ENCODE measurements around the gene LYRM9.

Gene LYRM9

DNA sequence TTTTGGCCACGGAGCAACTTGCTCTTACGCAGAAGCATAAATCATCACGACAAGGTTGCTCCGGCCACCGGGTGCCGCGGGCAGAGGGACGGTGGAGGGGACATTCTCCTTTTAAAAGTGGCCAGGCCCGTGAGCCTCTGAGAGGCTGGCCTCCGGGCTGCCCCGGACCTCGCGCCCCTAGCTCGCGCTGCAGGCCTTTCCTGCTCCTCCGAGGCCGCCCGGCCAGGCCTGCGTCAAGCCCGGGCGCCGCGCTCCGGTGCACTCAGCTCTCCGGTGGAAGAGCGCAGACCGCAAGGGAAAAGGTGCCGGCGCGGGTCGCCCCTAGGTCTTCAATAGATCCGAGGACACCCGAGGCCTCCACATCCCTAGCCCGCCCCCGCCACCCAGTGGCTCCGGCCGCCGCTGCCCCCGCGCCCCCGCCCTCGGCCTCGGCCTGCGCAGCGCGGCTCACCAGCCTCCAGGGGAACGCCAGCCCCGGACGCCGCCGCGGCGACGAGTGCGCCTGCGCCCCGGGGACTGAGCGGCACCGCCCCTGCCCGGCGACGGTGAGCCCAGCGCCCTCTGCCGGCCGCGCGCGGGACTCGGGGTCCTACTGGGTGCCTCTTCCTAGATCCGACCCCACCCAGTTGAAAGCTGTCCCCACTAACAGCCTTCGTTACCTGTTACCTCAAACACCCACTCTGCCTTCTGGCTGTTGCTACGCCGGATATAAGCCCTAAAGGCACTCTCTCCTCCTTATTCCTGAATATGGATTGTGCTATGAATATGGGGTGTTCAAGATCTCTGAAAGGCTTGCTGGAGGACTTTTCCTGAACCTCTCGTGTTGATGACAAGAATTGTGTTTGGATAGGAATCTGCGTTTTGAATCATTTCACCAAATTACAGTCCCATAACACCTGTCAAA lies at the start of gene LYRM9:
LYRM9 (minus strand) TSS at position 500 of the 904 bp plus-strand sequence. CDS start 10,671 bp downstream, outside the sequence.
- intact Hi-C loops (cut with micrococcal nuclease) = loop anchor here (5.0 to 10.0 kb wide), 2 partner anchors 149 to 222 kb away; partner anchors contain the start of gene NLK
- no peaks in the 10 kb centered on the region for H3K36me3 Mint-ChIP-seq (ENCODE audit: low read depth)
- H3K9me3 Mint-ChIP-seq = no peaks in the 10 kb centered on the region
- H3K4me1 Mint-ChIP-seq (ENCODE audit: low read depth) = peaks cover 26% of the 10 kb centered on the region
- peak within 1 kb of the TSS; percentile 74 for H3K4me3 Mint-ChIP-seq
- H3K27ac Mint-ChIP-seq = peak within 1 kb of the TSS; percentile 79
- H3K27me3 Mint-ChIP-seq = no peaks in the 10 kb centered on the region

DNA sequence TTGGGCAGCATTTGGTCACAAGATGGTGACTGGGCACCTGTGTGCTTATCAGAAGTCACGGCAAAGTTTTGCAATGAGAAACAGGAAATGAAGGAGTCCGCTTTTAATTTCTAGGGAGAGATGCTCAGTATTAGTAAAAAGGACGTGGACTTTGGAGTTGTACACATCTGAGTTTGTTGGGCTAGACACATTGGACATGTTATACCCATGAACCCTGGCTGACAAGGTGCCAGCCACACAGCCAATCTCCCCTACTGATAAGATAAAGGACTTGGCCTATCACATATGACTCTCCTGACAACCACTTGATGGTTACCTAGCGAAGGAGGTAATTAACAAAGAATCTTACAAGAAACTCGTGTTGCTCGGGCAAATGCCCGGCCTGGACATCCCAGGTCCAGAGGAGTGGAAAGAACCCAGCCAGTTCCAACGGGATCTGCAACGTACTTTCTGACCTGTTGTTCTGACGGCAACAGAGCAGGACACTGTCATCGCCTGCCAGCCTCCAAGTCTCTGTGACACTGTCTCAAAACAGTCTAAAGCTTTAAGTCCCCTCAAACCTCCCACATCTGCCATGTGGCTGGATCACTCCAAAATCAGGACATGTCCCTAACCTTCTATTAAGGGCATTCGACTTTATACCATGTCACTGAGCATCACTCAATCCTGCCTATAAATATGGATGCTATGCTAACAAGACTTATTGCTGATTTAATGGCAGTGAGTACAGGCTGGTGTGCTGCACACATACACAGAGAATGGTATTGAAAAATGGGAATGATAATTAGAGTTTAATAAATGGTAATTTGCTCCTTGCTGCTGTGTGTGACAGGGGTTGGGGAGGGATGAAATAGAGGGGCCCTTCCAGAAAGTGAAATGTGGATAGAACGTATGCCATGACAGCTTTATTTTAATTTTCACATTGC lies 47.6 kb upstream of the LYRM9 start:
- peaks cover 5% of the 10 kb centered on the region for H3K4me1 Mint-ChIP-seq (ENCODE audit: low read depth)
- intact Hi-C loops (cut with micrococcal nuclease) = no loop called here
- H3K9me3 Mint-ChIP-seq = no peaks in the 10 kb centered on the region
- H3K27me3 Mint-ChIP-seq = peaks cover 4% of the 10 kb centered on the region
- no peaks in the 10 kb centered on the region for H3K36me3 Mint-ChIP-seq (ENCODE audit: low read depth)
- no peak overlapping the region for H3K27ac Mint-ChIP-seq
- H3K4me3 Mint-ChIP-seq = no peak overlapping the region

DNA sequence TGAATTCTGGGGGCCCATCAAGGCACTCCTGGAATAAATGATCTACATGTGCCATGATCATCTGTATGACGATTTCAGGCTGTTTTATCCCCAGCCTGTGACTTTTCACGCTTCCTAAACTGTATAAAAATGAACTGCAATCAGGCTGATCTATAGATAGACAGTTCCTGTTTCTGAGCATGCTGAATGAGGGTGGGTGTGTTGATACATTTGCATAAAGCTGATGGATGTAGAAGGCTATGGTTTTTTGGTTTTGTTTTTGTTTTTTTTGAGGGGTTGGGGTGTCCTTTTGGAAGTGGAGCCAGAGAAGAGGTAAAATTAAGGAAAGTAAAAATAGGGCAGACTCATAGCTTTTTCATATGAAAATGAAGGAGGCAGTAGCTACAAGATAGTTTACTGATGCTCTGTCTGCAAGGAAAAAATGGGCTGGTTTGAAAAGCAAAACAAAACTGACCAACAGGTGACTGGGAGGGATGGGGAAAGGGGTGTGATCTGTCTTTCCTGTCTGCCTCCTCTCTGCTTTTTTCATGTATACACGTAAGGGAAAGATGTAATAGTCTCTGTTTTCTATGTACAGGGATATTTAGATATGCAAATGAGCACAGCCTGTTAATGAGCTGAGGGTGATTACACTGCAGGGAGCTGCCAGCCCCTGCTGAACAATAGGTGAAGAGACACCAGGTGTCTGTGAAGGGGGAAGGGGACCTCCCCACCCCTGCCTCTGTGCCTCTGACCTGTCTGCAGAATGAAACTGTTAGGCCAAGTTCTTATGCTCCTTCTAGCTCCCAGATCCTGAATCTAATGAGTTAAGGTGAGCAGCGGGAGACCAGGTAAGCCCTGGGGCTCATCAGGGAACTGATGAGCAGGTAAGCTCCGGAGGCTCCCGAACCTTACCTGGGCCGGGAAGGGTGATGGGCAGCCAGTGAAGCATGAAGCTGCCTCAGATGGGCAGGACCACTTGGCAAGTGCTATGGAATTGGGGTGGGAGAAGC lies 46.6 kb upstream of the LYRM9 start:
- no peak overlapping the region for H3K27ac Mint-ChIP-seq
- intact Hi-C loops (cut with micrococcal nuclease) = no loop called here
- peaks cover 10% of the 10 kb centered on the region for H3K4me1 Mint-ChIP-seq (ENCODE audit: low read depth)
- no peaks in the 10 kb centered on the region for H3K9me3 Mint-ChIP-seq
- no peaks in the 10 kb centered on the region for H3K36me3 Mint-ChIP-seq (ENCODE audit: low read depth)
- peaks cover 8% of the 10 kb centered on the region for H3K27me3 Mint-ChIP-seq
- H3K4me3 Mint-ChIP-seq = no peak overlapping the region

DNA sequence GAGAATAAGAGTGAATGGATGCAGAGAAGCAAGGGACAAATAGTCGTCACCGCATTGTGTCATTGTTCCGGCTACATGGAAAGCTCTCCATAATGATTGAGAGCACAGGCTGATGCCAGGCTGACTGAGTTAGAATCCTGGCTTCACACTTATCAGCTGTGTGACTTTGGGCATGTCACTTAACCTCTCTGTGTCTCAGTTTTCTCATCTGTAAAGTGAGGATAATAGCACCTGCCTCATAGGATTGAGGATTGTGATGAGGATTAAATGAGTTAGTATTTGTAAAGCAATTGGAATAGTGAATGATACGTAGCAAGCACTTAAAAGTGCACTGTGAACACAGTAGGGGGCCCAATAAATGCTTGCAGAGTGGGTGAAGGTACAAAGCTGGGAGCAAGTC lies 45.7 kb upstream of the LYRM9 start:
- Mint-ChIP-seq H3K4me1 (ENCODE audit: low read depth) (peaks cover 13% of the 10 kb centered on the region), H3K9me3 (no peaks in the 10 kb centered on the region), H3K4me3 (no peak overlapping the region), H3K36me3 (ENCODE audit: low read depth) (no peaks in the 10 kb centered on the region), H3K27me3 (peaks cover 8% of the 10 kb centered on the region), H3K27ac (no peak overlapping the region)
- intact Hi-C loops (cut with micrococcal nuclease) = no loop called here

DNA sequence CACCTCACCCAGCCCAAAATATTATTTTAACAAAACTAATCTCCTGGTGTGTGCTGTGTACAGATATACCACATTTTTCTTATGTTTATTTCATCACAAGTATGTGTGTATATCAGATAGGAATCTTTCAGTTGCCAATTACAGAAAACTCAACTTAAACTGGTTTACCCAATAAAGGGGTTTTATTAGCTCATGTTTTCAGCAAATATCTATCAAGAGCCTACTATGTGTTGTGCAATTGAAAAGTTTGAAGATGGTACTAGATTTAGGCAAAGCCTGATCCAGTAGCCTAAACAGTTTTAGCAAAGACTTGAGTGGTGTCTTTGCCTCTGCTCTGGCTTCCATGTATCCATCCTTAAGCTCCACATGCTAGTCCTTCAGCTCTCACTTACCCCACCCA lies 45.1 kb upstream of the LYRM9 start:
- Mint-ChIP-seq H3K36me3 (ENCODE audit: low read depth) (no peaks in the 10 kb centered on the region), H3K4me3 (no peak overlapping the region), H3K27me3 (peaks cover 8% of the 10 kb centered on the region), H3K27ac (no peak overlapping the region), H3K9me3 (no peaks in the 10 kb centered on the region), H3K4me1 (ENCODE audit: low read depth) (peaks cover 13% of the 10 kb centered on the region)
- intact Hi-C loops (cut with micrococcal nuclease) = no loop called here

DNA sequence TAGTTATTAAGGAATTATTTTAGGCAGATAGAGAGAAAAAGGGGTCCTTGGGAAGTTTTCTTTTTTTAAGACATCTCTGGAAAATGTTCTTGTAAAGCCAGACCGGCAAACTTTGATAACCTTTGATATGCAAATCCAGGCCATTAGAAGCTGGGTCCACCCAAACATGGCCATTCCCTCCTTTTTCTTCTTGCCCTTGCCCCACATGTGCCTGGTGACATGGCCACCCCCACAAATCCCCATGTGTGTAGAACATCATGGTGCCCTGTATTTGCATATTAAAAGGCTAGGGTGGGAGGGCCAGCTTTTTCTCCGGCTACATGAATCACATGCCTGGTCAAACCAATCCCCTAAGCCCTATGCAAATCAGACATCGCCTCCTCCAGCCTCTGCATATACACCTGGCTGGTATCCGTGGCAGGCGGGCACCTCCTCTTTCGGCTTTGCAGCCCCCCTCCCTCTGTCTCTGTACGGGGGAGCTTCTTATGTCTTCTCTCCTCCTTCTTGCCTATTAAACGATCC lies 43.9 kb upstream of the LYRM9 start:
- Mint-ChIP-seq H3K27ac (no peak overlapping the region), H3K4me3 (no peak overlapping the region), H3K4me1 (ENCODE audit: low read depth) (peaks cover 13% of the 10 kb centered on the region), H3K27me3 (peaks cover 8% of the 10 kb centered on the region), H3K36me3 (ENCODE audit: low read depth) (no peaks in the 10 kb centered on the region), H3K9me3 (no peaks in the 10 kb centered on the region)
- intact Hi-C loops (cut with micrococcal nuclease) = no loop called here

DNA sequence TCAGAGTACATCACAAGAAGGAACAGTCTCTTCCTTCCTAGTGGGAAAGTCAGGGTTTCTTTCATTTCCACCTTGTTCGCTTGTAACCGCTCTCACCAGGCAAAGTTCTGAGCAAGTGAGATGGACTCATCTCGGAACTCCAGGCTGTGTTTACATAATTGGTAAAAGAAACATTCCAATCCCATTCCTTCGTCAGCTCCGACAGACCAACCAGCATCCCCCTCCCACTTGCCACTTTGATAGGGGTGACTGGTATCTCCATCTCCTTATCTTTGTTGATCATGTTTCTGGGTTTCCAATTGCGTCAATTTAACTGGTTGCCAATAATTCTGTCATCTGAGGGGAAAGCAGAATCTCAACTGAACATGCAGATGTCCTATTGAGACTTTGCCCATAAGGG lies 36.8 kb upstream of the LYRM9 start:
- H3K4me3 Mint-ChIP-seq = no peak overlapping the region
- no peaks in the 10 kb centered on the region for H3K9me3 Mint-ChIP-seq
- H3K27me3 Mint-ChIP-seq = peaks cover 5% of the 10 kb centered on the region
- intact Hi-C loops (cut with micrococcal nuclease) = no loop called here
- no peak overlapping the region for H3K27ac Mint-ChIP-seq
- no peaks in the 10 kb centered on the region for H3K36me3 Mint-ChIP-seq (ENCODE audit: low read depth)
- peaks cover 5% of the 10 kb centered on the region for H3K4me1 Mint-ChIP-seq (ENCODE audit: low read depth)

DNA sequence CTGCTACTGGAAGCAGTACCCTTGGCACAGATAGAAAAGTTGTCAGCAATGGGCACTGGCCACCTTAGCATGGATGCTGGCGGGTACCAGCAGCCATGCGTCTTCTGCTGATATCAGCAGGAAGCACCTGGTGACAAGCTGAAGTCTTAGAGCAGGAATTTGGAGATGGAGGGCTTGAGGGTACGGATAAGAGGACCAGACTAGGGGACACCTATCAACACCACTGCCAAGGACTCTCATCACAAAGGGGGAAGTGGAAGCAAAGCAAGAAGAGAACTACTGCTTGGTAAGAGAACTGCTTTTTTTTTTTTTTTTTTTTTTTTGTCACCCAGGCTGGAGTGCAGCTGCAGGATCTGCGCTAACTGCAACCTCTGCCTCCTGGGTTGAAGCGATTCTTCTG lies 35.4 kb upstream of the LYRM9 start:
- intact Hi-C loops (cut with micrococcal nuclease) = no loop called here
- H3K4me1 Mint-ChIP-seq (ENCODE audit: low read depth) = no peaks in the 10 kb centered on the region
- H3K9me3 Mint-ChIP-seq = no peaks in the 10 kb centered on the region
- no peaks in the 10 kb centered on the region for H3K36me3 Mint-ChIP-seq (ENCODE audit: low read depth)
- no peak overlapping the region for H3K27ac Mint-ChIP-seq
- H3K4me3 Mint-ChIP-seq = no peak overlapping the region
- H3K27me3 Mint-ChIP-seq = peaks cover 5% of the 10 kb centered on the region

DNA sequence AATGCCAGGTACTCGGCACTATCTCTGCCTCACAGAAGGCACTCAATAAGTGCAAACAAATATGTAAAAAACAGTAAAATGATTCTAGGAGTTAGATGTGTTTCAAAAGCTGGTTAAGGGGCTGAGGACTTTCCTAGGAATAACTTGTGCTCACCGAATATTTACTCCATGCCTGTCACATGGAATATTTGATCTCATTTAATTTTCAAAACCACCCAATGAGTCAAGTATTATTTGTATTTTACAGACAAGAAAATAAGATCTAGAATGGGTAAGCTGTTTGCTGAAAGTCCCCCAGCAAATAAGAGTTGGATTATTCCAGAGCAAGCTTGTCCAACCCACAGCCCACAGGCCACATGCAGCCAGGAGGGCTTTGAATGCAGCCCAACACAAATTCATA lies 34.6 kb upstream of the LYRM9 start:
- intact Hi-C loops (cut with micrococcal nuclease) = no loop called here

DNA sequence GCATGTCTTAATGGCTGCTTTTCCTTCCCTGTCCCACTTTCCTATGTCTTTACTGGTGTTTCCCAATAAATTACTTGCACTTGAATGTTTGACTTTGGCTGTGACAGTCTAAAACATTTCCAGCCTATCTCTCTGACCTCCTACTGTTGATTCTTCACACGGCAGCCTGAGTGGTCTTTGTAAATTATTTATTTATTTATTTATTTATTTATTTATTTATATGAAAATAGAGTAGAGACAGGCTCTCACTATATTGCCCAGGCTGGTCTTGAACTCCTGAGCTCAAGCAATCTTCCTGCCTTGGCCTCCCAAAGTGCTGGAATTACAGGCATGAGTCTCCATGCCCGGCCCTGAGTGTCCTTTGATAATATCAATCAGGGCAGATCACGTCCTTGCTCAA lies 28.4 kb upstream of the LYRM9 start:
- no peaks in the 10 kb centered on the region for H3K9me3 Mint-ChIP-seq
- no peaks in the 10 kb centered on the region for H3K4me1 Mint-ChIP-seq (ENCODE audit: low read depth)
- no peak overlapping the region for H3K27ac Mint-ChIP-seq
- no peak overlapping the region for H3K4me3 Mint-ChIP-seq
- intact Hi-C loops (cut with micrococcal nuclease) = no loop called here
- H3K36me3 Mint-ChIP-seq (ENCODE audit: low read depth) = no peaks in the 10 kb centered on the region
- peaks cover 2% of the 10 kb centered on the region for H3K27me3 Mint-ChIP-seq

More for the DNA sequence above, 34.6 kb upstream of the LYRM9 start:
- H3K9me3 Mint-ChIP-seq = no peaks in the 10 kb centered on the region
- no peaks in the 10 kb centered on the region for H3K36me3 Mint-ChIP-seq (ENCODE audit: low read depth)
- no peak overlapping the region for H3K4me3 Mint-ChIP-seq
- H3K27ac Mint-ChIP-seq = no peak overlapping the region
- H3K4me1 Mint-ChIP-seq (ENCODE audit: low read depth) = no peaks in the 10 kb centered on the region
- peaks cover 5% of the 10 kb centered on the region for H3K27me3 Mint-ChIP-seq

DNA sequence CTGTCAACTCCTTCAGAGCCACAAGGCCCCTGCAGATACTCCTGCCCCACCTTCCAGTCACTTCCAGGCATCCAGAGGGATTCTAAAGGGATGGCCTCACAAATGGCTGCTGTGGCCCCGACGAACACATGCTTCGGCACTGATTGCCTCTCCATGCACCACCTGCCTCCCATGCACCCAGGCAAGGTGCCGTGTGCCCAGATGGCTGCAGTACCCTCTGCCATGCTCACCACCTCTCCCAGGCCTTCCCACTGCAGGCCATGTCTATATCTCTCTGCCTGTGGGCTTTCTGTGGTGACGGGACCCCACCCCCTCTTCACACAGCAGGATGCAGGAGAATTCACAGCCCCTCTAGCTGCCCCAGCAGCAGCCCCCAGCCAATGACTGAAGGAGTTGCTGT lies 27.9 kb upstream of the LYRM9 start:
- no peaks in the 10 kb centered on the region for H3K27me3 Mint-ChIP-seq
- H3K9me3 Mint-ChIP-seq = no peaks in the 10 kb centered on the region
- intact Hi-C loops (cut with micrococcal nuclease) = no loop called here

DNA sequence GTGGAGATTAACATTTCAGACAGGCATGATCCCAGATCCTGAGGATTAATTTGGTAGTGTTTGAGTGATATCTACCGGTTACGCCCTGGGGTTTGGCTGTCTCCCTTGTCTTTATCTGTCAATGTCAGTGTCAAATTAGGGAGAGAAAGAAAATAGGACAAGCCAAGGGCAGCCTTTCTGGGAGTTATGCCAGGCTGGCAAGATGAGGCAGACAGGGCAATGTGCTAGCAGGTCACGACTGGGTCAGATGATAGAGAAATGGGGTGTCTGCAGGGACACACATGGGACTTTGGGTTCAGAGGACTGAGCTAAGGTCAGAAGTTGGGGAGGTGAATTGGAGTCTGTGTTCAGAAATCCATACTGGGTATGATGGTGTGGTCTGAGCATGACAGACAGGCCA lies 27.4 kb upstream of the LYRM9 start:
- Mint-ChIP-seq H3K4me3 (no peak overlapping the region), H3K36me3 (ENCODE audit: low read depth) (no peaks in the 10 kb centered on the region), H3K27ac (no peak overlapping the region), H3K27me3 (no peaks in the 10 kb centered on the region), H3K4me1 (ENCODE audit: low read depth) (no peaks in the 10 kb centered on the region), H3K9me3 (no peaks in the 10 kb centered on the region)
- intact Hi-C loops (cut with micrococcal nuclease) = no loop called here

More for the DNA sequence above, 27.9 kb upstream of the LYRM9 start:
- Mint-ChIP-seq H3K4me1 (ENCODE audit: low read depth) (no peaks in the 10 kb centered on the region), H3K4me3 (no peak overlapping the region), H3K36me3 (ENCODE audit: low read depth) (no peaks in the 10 kb centered on the region), H3K27ac (no peak overlapping the region)

DNA sequence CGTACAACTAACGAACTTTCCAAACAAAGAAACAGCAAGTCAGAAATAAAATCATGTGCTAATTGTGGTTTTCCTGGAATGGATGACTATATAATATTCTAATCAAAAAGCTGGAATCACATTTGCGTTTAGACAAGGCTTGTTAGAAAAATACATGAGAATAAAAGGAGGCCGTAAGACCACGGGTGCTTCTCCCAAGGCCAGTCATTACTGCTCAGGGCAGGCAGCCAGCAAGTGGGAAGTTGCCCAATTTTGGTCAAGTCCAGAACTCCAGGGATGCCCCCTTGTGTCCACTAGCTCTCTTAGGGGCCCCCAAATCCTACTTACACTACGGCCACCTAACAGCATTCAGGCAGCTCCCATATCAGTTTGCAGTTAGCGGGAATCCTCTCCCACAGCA lies 25.9 kb upstream of the LYRM9 start:
- no peak overlapping the region for H3K27ac Mint-ChIP-seq
- H3K4me1 Mint-ChIP-seq (ENCODE audit: low read depth) = no peaks in the 10 kb centered on the region
- H3K4me3 Mint-ChIP-seq = no peak overlapping the region
- H3K9me3 Mint-ChIP-seq = no peaks in the 10 kb centered on the region
- no peaks in the 10 kb centered on the region for H3K36me3 Mint-ChIP-seq (ENCODE audit: low read depth)
- no peaks in the 10 kb centered on the region for H3K27me3 Mint-ChIP-seq
- intact Hi-C loops (cut with micrococcal nuclease) = no loop called here

All from dendritic cell treated with granulocyte-macrophage colony-stimulating factor and Interleukin-4, amounts not matched to agents 40 ng/mL and 50 ng/mL, for 4 days (primary cell).